CD4-positive, alpha-beta T cell (primary cell): ENCODE data around the gene BTN2A1. TPM values are rescaled to one million over a fixed set of nuclear protein-coding genes. Genes with fewer than 3 reads are reported as not detected.

Source experiments
- ATAC-seq: fragments of 200-7000 bp; cut with Tn5 transposase; one replicate; pipeline ENCODE4 v1.10.0; 2022; ENCODE audit warnings: mild to moderate bottlenecking; ENCODE audit not compliant: poor library complexity
- CTCF ChIA-PET: fragments of 350-600 bp; sonication (Branson Sonifier 250); formaldehyde crosslinking; loops from one replicate; lab custom pipeline; 2021; ENCODE audit warnings: antibody characterized with exemption, inconsistent platforms; lab: Charles Lee
- POLR2A ChIA-PET: fragments of 350-600 bp; sonication (Branson Sonifier 250); formaldehyde crosslinking; loops from one replicate; lab custom pipeline; 2021; ENCODE audit warnings: antibody characterized with exemption, inconsistent platforms; lab: Charles Lee
- DNase-seq, 14 experiments: peaks; one replicate each; pipeline ENCODE4 v3.0.0-alpha.2; 2013 to 2020; ENCODE audit warnings: mixed read lengths in 2 of 14
- H3K27ac ChIP-seq, 2 donors: one replicate each; pipeline versions ENCODE4 v1.5.1 to v1.7.0; 2013; ENCODE audit warnings: low read length in 2 of 2, low read depth in 1 of 2, mild to moderate bottlenecking in 1 of 2
- H3K27me3 ChIP-seq, 2 experiments: 1 replicate in 1 of 2; 2 replicates in 1 of 2; pipeline versions ENCODE4 v1.6.1 to v1.7.0; 2013; ENCODE audit warnings: low read length in 2 of 2, control low read depth in 1 of 2, mild to moderate bottlenecking in 1 of 2, moderate library complexity in 1 of 2; ENCODE audit not compliant: insufficient read depth in 2 of 2, control insufficient read depth in 1 of 2
- H3K36me3 ChIP-seq: one replicate; pipeline ENCODE4 v1.6.1; 2013; ENCODE audit warnings: low read length, control low read depth; ENCODE audit not compliant: insufficient read depth
- H3K4me1 ChIP-seq: one replicate; pipeline ENCODE4 v1.6.1; 2013; ENCODE audit warnings: low read length, control low read depth; ENCODE audit not compliant: insufficient read depth
- H3K4me3 ChIP-seq: one replicate; pipeline ENCODE4 v1.5.1; 2013; ENCODE audit warnings: mild to moderate bottlenecking, low read length, moderate library complexity
- H3K9me3 ChIP-seq, 2 experiments: 1 replicate in 1 of 2; 2 replicates in 1 of 2; pipeline versions ENCODE4 v1.6.1 to v1.7.0; 2013; ENCODE audit warnings: low read length in 2 of 2, mild to moderate bottlenecking in 2 of 2, control low read depth in 1 of 2, moderate library complexity in 1 of 2; ENCODE audit not compliant: control insufficient read depth in 1 of 2, insufficient read depth in 1 of 2
- H3K27ac Mint-ChIP-seq: one replicate; pipeline ENCODE4 v1.8.0; 2020; ENCODE audit warnings: mixed read lengths
- H3K27me3 Mint-ChIP-seq: one replicate; pipeline ENCODE4 v1.8.0; 2021; ENCODE audit warnings: mixed read lengths
- H3K36me3 Mint-ChIP-seq: one replicate; pipeline ENCODE4 v1.8.0; 2021; ENCODE audit warnings: low read depth, mixed read lengths
- H3K4me1 Mint-ChIP-seq: one replicate; pipeline ENCODE4 v1.8.0; 2021; ENCODE audit warnings: low read depth, mixed read lengths
- H3K4me3 Mint-ChIP-seq: one replicate; pipeline ENCODE4 v1.8.0; 2020; ENCODE audit warnings: mild to moderate bottlenecking, mixed read lengths
- H3K9me3 Mint-ChIP-seq: one replicate; pipeline ENCODE4 v1.8.0; 2020; ENCODE audit warnings: mixed read lengths
- intact Hi-C, 2 experiments: fragments of 100-400 bp; cut with DNase I in 1 of 2; cut with micrococcal nuclease in 1 of 2; formaldehyde crosslinking; loops; one replicate each; pipeline versions ENCODE4 v1.15.1 to v1.9.0; 2023 to 2025; cut with DNase I, micrococcal nuclease
- polyA plus RNA-seq, 2 donors: library from polyadenylated mRNA; unstranded; fragments of 120-200 nt; gene quantifications; one replicate each; pipeline ENCODE4 v1.2.1, GENCODE V29; 2013
- total RNA-seq, 174 experiments: library from RNA in 2 of 174; stranded (reverse) in 2 of 174; gene quantifications; one replicate each; pipeline ENCODE4 v1.2.3 and lab custom pipeline; 2021 to 2026
- TF ChIP-seq, protein P1 (sequence below): fragments of 200-600 bp; IDR thresholded peaks from one replicate; pipeline ENCODE4 v1.8.0; 2022; ENCODE audit warnings: antibody characterized with exemption, mild to moderate bottlenecking

The BTN2A1 gene
- total RNA-seq (10 to 100 TPM; 16.2 to 17.5 TPM), total RNA-seq (lab: John Stamatoyannopoulos, UW) (15.4 to 137 (median 57.5) reads per million in 172 experiments)
- 36.5 TPM for polyA plus RNA-seq (2013, experiment 1 of 2)
- 46.0 TPM for polyA plus RNA-seq (2013, experiment 2 of 2)

DNA sequence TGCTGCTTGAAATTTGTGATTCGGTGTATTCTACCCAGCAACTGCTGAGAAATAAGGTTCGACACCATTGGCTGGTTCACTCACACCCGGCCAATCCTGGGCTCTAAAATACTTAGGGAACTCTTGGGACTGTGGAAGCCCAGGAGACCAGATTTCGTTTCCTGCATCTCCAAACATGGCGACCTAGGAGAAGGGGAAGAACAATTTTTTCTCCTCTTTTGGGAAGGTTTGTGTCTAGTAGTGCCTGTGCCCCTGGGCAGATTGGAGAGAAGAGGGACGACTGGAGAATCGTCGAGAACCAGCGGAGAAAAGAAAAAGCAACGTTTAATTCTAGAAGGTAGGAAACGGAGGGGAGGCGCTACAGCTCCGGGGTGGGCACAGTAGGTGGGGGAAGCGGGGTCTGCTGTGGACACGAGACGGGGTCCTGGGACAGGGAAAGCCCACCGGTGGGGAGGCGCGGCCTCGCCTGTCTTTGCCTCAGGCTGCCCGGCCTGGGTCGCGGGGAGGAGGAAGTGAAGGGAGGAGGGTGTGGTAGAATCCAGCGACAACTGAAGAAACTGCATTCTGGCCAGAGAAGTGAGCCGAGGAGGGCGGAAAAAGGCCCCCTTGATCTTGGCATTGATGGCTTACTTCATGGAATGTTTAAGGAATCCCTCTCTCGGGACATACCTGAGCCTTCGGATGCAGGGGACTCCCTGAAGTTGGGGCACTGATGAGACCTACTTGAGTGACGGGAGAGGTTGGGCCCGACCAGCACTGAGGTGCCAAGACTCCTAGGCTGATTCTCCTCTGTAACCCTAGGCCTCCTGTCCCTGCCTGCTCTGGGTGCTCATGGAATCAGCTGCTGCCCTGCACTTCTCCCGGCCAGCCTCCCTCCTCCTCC lies at the start of gene BTN2A1:
Gene BTN2A1, plus strand, starts transcription at position 150 of the 883 bp plus-strand sequence. Its CDS starts 682 bp downstream, at position 832.
- Histone ChIP-seq H3K27ac (peak within 1 kb of the TSS; percentile 73 to 91), H3K4me3 (peak within 1 kb of the TSS; percentile 91), H3K9me3 (no peaks in the 10 kb centered on the region), H3K27me3 (no peaks in the 10 kb centered on the region), H3K4me1 (peaks cover 44% of the 10 kb centered on the region), H3K36me3 (peaks cover 46% of the 10 kb centered on the region)
- no peaks in the 10 kb centered on the region for H3K9me3 Mint-ChIP-seq
- DNase-seq (peak; percentile 30 to 91 (median 52)), ATAC-seq (peak; percentile 97)
- H3K27ac Mint-ChIP-seq = peak within 1 kb of the TSS; percentile 92
- peaks cover 58% of the 10 kb centered on the region for H3K36me3 Mint-ChIP-seq
- H3K27me3 Mint-ChIP-seq = no peaks in the 10 kb centered on the region
- TF ChIP-seq, protein P1, sequence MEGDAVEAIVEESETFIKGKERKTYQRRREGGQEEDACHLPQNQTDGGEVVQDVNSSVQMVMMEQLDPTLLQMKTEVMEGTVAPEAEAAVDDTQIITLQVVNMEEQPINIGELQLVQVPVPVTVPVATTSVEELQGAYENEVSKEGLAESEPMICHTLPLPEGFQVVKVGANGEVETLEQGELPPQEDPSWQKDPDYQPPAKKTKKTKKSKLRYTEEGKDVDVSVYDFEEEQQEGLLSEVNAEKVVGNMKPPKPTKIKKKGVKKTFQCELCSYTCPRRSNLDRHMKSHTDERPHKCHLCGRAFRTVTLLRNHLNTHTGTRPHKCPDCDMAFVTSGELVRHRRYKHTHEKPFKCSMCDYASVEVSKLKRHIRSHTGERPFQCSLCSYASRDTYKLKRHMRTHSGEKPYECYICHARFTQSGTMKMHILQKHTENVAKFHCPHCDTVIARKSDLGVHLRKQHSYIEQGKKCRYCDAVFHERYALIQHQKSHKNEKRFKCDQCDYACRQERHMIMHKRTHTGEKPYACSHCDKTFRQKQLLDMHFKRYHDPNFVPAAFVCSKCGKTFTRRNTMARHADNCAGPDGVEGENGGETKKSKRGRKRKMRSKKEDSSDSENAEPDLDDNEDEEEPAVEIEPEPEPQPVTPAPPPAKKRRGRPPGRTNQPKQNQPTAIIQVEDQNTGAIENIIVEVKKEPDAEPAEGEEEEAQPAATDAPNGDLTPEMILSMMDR = no peak
- POLR2A ChIA-PET = interaction anchor here (0.5 to 6.1 kb wide), 2 partner anchors 16 to 185 kb away, joined by 4 to 31 read pairs; a partner anchor contains a TSS
- H3K4me1 Mint-ChIP-seq = peaks cover 64% of the 10 kb centered on the region
- H3K4me3 Mint-ChIP-seq = peak within 1 kb of the TSS; percentile 98
- intact Hi-C loops = loop anchor here (1.0 to 5.0 kb wide), 4 partner anchors 15 to 242 kb away; partner anchors contain the start of genes BTN3A1 (in 1 of the 2) and HMGN4 (in 1 of the 2)
- CTCF ChIA-PET = no interaction called here

DNA sequence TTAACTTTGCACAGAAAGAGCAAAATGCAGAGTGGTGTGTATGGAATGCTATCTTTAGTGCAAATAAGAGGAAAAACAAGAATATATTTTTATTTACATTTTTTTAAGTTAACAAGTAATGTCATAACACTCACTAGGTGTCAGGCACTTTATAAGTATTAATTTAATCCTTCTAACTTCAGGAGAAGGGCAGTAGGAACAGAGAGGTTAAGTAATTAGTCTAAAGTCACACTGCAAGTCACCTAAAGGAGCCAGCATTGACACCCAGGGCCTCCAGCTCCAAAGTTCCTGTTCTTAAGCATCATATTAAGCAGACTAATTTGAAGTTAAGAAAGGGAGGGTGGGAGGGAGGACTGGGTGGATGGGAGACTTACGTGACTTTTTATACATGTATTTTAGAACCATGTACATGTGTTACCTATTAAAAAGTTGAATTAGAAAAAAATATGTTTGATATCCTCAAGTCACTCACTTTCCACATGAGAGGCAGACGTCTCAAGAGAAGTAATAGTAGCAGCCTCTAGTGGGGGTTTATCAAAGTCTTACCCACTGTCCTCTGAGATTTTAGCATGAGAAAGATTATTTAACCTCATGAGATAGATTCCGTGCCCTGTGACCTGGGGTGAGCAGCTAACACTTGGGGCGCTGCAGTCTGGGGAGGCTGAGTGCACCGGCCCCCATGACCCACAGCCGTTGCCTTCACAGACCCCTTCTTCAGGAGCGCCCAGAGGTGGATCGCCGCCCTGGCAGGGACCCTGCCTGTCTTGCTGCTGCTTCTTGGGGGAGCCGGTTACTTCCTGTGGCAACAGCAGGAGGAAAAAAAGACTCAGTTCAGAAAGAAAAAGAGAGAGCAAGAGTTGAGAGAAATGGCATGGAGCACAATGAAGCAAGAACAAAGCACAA lies 48.7 kb upstream of the BTN2A1 start:
- DNase-seq (no peak), ATAC-seq (no peak)
- peaks cover 42% of the 10 kb centered on the region for H3K4me1 ChIP-seq
- H3K36me3 Mint-ChIP-seq = peaks cover 95% of the 10 kb centered on the region
- peaks cover 94% of the 10 kb centered on the region for H3K36me3 ChIP-seq
- TF ChIP-seq, protein P1 = no peak
- CTCF ChIA-PET = no interaction called here
- H3K4me3 ChIP-seq = no peak overlapping the region
- H3K27me3 ChIP-seq = no peaks in the 10 kb centered on the region
- peak overlapping the region; percentile 51 for H3K27ac Mint-ChIP-seq
- intact Hi-C loops = loop anchor here in 1 of 2 experiments (10.0 kb wide), 1 partner anchor 66 kb away; no protein-coding TSS in a partner anchor
- H3K9me3 Mint-ChIP-seq = no peaks in the 10 kb centered on the region
- no peak overlapping the region for H3K4me3 Mint-ChIP-seq
- no peak overlapping the region for H3K27ac ChIP-seq
- POLR2A ChIA-PET = no interaction called here
- no peaks in the 10 kb centered on the region for H3K9me3 ChIP-seq
- no peaks in the 10 kb centered on the region for H3K27me3 Mint-ChIP-seq
- H3K4me1 Mint-ChIP-seq = peaks cover 49% of the 10 kb centered on the region

DNA sequence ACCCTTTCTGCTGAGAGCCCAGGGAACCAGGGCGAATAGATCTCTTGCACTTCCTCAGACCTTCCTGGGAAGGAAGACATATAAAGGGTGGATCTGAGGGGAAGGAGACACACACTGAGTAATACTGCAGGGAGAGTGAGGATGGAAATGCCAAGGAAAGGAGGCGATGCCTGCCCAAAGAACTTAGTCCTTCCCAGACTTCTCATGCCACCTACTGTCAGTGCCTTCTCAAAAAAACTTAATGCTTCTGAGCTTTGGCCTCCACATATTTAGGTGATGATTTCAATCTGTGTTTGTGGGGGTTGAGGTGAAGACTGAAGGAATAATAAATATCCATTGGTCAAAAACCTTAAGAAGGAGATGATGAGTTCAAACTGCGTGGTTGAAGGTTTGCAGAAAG lies 46.0 kb upstream of the BTN2A1 start:
- Mint-ChIP-seq H3K9me3 (no peaks in the 10 kb centered on the region), H3K36me3 (peaks cover 94% of the 10 kb centered on the region), H3K4me3 (no peak overlapping the region), H3K27me3 (no peaks in the 10 kb centered on the region), H3K27ac (no peak overlapping the region), H3K4me1 (peaks cover 25% of the 10 kb centered on the region)
- intact Hi-C loops = no loop called here
- DNase-seq = no peak
- ChIA-PET POLR2A (interaction anchor here (1.2 kb wide), 1 partner anchor 126 kb away, joined by 3 read pairs; a partner anchor contains a TSS), CTCF (no interaction called here)
- no peak for ATAC-seq
- Histone ChIP-seq H3K9me3 (no peaks in the 10 kb centered on the region), H3K4me1 (peaks cover 19% of the 10 kb centered on the region), H3K27me3 (no peaks in the 10 kb centered on the region), H3K4me3 (no peak overlapping the region), H3K36me3 (peaks cover 76% of the 10 kb centered on the region), H3K27ac (no peak overlapping the region)
- TF ChIP-seq, protein P1 = no peak
